ENCODE measurements around the gene CANT1.
"Not testable (repeated sequence)": the region's sequence is repeated elsewhere in the genome, so short reads cannot be mapped to it uniquely, and the experiment has no call there.

Gene CANT1

GRCh38 chr17:78947235-78948149 lies 62.1 kb downstream of the CANT1 start:
- no peak overlapping the region for H3K4me3 ChIP-seq (ENCODE audit: low read depth, low read length)
- DNase-seq (ENCODE audit: low read depth), result no peak
- TF ChIP-seq CTCF (IDR thresholded peaks at IDR 0.05; ENCODE audit: low read depth, low read length) (no peak), POLR2A (IDR thresholded peaks at IDR 0.05; ENCODE audit: extremely low read depth, insufficient read length) (no peak), MYC (IDR thresholded peaks at IDR 0.05; ENCODE audit: low read depth, low read length) (no peak)
- TF ChIP-seq, protein P1, sequence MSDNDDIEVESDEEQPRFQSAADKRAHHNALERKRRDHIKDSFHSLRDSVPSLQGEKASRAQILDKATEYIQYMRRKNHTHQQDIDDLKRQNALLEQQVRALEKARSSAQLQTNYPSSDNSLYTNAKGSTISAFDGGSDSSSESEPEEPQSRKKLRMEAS (IDR thresholded peaks at IDR 0.05; ENCODE audit: low read depth, low read length), result no peak

GRCh38 chr17:78946631-78947030 lies 62.9 kb downstream of the CANT1 start:
- no peak overlapping the region for H3K4me3 ChIP-seq (ENCODE audit: low read depth, low read length)
- TF ChIP-seq CTCF (IDR thresholded peaks at IDR 0.05; ENCODE audit: low read depth, low read length), result no peak
- DNase-seq (ENCODE audit: low read depth), result no peak

- DNase-seq (ENCODE audit: low read depth), result no peak
- no peak overlapping the region for H3K4me3 ChIP-seq (ENCODE audit: low read depth, low read length)
- TF ChIP-seq CTCF (IDR thresholded peaks at IDR 0.05; ENCODE audit: low read depth, low read length), result no peak
- no peak for TF ChIP-seq MYC (IDR thresholded peaks at IDR 0.05; ENCODE audit: low read depth, low read length)
- no peak for TF ChIP-seq POLR2A (IDR thresholded peaks at IDR 0.05; ENCODE audit: extremely low read depth, insufficient read length)
- TF ChIP-seq, protein P1 (IDR thresholded peaks at IDR 0.05; ENCODE audit: low read depth, low read length), result no peak
Measured at GRCh38 chr17:78946131-78946530, 63.4 kb downstream of the CANT1 start.

DNA sequence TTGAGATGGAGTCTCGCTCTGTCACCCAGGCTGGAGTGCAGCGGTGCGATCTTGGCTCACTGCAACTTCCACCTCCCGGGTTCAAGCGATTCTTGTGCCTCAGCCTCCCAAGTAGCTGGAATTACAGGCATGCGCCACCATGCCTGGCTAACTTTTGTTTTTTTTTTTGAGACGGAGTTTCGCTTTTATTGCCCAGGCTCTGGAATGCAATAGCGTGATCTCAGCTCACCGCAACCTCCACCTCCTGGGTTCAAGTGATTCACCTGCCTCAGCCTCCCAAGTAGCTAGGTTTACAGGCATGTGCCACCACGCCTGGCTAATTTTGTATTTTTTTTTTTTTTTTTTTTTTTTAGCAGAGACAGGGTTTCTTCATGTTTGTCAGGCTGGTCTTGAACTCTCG lies 64.1 kb downstream of the CANT1 start:
- H3K4me3 ChIP-seq (ENCODE audit: low read depth, low read length); DNase-seq (ENCODE audit: low read depth): not testable (repeated sequence)

- no peak overlapping the region for H3K4me3 ChIP-seq (ENCODE audit: low read depth, low read length)
- DNase-seq (ENCODE audit: low read depth), result no peak
- TF ChIP-seq POLR2A (IDR thresholded peaks at IDR 0.05; ENCODE audit: extremely low read depth, insufficient read length) (no peak), MYC (IDR thresholded peaks at IDR 0.05; ENCODE audit: low read depth, low read length) (no peak)
Measured at GRCh38 chr17:78944956-78945355, 64.6 kb downstream of the CANT1 start.

DNA sequence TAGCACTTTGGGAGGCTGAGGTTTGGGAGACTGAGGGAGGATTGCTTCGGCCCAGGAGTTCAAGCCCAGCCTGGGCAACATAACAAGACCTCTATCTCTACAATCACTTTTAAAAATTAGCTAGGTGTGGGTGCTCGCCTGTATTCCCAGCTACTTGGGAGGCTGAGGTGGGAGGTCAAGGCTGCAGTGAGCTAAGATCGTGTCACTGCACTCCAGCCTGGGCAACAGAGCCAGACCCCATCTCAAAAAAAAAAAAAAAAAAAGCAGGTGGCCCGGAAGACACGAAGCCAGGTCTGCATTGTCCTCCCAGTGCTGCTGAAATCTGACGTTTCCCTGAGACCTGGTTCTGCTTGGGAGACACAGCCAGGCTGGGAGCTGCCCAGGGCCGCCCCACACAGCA lies 65.5 kb downstream of the CANT1 start:
- no peak for TF ChIP-seq POLR2A (IDR thresholded peaks at IDR 0.05; ENCODE audit: extremely low read depth, insufficient read length)
- TF ChIP-seq, protein P1 (IDR thresholded peaks at IDR 0.05; ENCODE audit: low read depth, low read length), result no peak
- no peak for TF ChIP-seq CTCF (IDR thresholded peaks at IDR 0.05; ENCODE audit: low read depth, low read length)
- H3K4me3 ChIP-seq (ENCODE audit: low read depth, low read length), result no peak overlapping the region
- no peak for DNase-seq (ENCODE audit: low read depth)

All from NB4 (cell line).